ENCODE data around the gene TTC21B. TPM values are rescaled to one million over a fixed set of nuclear protein-coding genes. Genes with fewer than 3 reads are reported as not detected.

TTC21B gene
- total RNA-seq, 4 donors from 2014 or later = 12.1 to 73.2 (median 27.7) TPM

DNA sequence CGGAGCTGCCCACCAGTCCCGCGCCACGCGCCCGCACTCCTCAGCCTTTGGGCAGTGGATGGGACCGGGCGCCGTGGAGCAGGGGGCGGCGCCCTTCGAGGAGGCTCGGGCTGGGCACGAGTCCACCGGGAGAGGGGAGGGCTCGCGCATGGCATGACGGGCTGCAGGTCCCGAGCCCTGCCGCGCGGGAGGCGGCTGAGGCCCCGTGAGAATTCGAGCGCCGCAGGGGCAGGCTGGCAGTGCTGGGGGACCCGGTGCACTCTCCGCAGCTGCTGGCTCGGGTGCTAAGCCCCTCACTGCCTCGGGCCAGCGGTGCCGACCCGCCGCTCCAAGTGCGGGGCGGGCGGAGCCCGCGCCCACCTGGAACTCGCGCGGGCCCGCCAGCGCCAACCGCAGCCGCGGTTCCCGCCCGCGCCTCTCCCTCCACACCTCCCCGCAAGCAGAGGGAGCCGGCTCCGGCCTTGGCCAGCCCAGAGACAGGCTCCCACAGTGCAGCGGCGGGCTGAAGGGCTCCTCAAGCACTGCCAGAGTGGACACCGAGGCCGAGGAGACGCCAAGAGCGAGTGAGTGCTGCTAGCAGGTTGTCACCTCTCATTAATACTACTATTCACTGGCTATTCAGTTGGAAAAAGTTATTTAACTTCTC lies 3.6 kb upstream of the TTC21B start:
- H3K27ac ChIP-seq = no peak overlapping the region
- WGBS = 95% methylated on average over 31 of the region's 60 CpGs
- H3K36me3 ChIP-seq = no peaks in the 10 kb centered on the region
- no peaks in the 10 kb centered on the region for H3K9me3 ChIP-seq
- H3K4me3 ChIP-seq = no peak overlapping the region
- no peaks in the 10 kb centered on the region for H3K27me3 ChIP-seq
- TF ChIP-seq, protein P1, sequence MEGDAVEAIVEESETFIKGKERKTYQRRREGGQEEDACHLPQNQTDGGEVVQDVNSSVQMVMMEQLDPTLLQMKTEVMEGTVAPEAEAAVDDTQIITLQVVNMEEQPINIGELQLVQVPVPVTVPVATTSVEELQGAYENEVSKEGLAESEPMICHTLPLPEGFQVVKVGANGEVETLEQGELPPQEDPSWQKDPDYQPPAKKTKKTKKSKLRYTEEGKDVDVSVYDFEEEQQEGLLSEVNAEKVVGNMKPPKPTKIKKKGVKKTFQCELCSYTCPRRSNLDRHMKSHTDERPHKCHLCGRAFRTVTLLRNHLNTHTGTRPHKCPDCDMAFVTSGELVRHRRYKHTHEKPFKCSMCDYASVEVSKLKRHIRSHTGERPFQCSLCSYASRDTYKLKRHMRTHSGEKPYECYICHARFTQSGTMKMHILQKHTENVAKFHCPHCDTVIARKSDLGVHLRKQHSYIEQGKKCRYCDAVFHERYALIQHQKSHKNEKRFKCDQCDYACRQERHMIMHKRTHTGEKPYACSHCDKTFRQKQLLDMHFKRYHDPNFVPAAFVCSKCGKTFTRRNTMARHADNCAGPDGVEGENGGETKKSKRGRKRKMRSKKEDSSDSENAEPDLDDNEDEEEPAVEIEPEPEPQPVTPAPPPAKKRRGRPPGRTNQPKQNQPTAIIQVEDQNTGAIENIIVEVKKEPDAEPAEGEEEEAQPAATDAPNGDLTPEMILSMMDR (IDR thresholded peaks at IDR 0.05) = no peak
- no peak for TF ChIP-seq EP300 (IDR thresholded peaks at IDR 0.05)
- TF ChIP-seq POLR2A (IDR thresholded peaks at IDR 0.05) = no peak
- no peak for TF ChIP-seq POLR2AphosphoS5 (IDR thresholded peaks at IDR 0.05)
- peaks cover 21% of the 10 kb centered on the region for H3K4me1 ChIP-seq
- no peak for DNase-seq (ENCODE audit: low spot score in 2 of 2)

DNA sequence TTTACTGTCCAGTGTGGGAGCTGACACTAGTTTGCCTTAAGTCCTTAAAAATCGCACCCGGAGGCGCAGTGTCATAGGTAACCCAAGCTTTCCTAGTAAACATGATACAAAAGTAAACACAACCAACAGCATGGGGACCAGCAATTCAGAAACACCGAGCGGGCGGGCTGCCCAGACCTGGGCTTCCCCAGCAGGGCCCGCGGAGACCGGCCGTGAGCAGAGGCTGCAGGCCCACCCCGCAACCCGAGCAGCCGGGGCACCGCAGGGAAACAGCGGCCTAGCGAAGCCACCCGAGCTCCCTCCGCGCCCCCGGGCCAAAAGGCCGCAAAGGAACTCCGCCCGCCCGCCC lies 296 bp downstream of the TTC21B start:
- under 1% methylated on average over 24 of the region's 24 CpGs for WGBS
- peak overlapping the region; percentile 67 for H3K4me3 ChIP-seq
- H3K27ac ChIP-seq = peak overlapping the region; percentile 87
- no peaks in the 10 kb centered on the region for H3K36me3 ChIP-seq
- no peaks in the 10 kb centered on the region for H3K27me3 ChIP-seq
- peaks cover 30% of the 10 kb centered on the region for H3K4me1 ChIP-seq
- TF ChIP-seq POLR2A (IDR thresholded peaks at IDR 0.05) (no peak), POLR2AphosphoS5 (IDR thresholded peaks at IDR 0.05) (no peak)
- TF ChIP-seq, protein P1 (IDR thresholded peaks at IDR 0.05) = no peak
- peak in 1 of 2 donors; percentile 82 for DNase-seq (ENCODE audit: low spot score in 2 of 2)
- no peaks in the 10 kb centered on the region for H3K9me3 ChIP-seq

DNA sequence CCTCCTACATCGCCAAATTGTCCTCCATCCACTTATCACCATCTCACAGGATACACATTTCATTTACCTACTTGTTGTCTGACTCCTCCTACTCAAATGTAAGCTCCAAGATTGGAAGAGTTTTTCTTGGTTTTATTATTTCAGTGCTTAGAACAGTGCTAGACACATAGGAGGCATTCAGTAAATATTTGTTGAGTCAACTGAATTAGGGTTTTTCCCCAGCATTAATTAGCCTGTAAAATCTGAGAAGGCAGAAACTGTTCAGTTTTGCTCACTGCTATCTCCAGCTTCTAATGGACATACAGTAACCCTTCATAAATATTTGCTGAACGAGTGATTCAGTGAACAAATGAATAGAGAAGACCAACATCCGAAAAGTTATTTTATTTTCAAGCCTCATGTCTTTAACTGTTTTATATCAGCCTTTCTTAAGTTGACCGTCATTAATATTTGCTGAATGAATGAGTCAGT lies 800 bp downstream of the TTC21B start:
- no peaks in the 10 kb centered on the region for H3K9me3 ChIP-seq
- no peaks in the 10 kb centered on the region for H3K36me3 ChIP-seq
- no peaks in the 10 kb centered on the region for H3K27me3 ChIP-seq
- H3K27ac ChIP-seq = peak overlapping the region; percentile 87
- TF ChIP-seq EP300 (IDR thresholded peaks at IDR 0.05) (no peak), POLR2AphosphoS5 (IDR thresholded peaks at IDR 0.05) (no peak), POLR2A (IDR thresholded peaks at IDR 0.05) (no peak)
- TF ChIP-seq, protein P1 (IDR thresholded peaks at IDR 0.05) = no peak
- peaks cover 30% of the 10 kb centered on the region for H3K4me1 ChIP-seq
- WGBS = 11% methylated on average over 4 of the region's 4 CpGs
- H3K4me3 ChIP-seq = peak overlapping the region; percentile 67
- no peak for DNase-seq (ENCODE audit: low spot score in 2 of 2)

DNA sequence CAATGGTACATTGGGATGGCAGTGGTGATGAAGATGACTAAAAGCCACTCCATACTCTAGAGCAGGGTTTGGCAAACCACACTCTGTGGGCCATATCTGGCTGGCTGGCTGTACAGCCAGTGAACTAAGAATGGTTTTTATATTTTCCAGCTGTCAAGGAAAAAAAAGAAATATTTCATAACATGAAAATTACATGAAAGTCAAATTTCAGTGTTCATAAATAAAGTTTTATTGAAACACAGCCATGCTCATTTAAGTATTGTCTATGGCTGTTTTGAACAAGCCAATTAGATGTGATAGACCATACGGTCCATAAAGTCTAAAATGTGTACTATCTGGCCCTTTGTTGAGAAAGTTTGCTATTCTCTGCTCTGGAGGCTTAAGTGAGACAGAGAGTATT lies 1.5 kb downstream of the TTC21B start:
- DNase-seq (ENCODE audit: low spot score in 2 of 2) = no peak
- 0% methylated on average over 1 of the region's 1 CpG for WGBS
- H3K4me1 ChIP-seq = peaks cover 30% of the 10 kb centered on the region
- no peak overlapping the region for H3K27ac ChIP-seq
- no peaks in the 10 kb centered on the region for H3K36me3 ChIP-seq
- H3K9me3 ChIP-seq = no peaks in the 10 kb centered on the region
- H3K4me3 ChIP-seq = peak overlapping the region; percentile 67
- TF ChIP-seq, protein P1 (IDR thresholded peaks at IDR 0.05) = no peak
- no peak for TF ChIP-seq EP300 (IDR thresholded peaks at IDR 0.05)
- no peak for TF ChIP-seq POLR2AphosphoS5 (IDR thresholded peaks at IDR 0.05)
- no peak for TF ChIP-seq POLR2A (IDR thresholded peaks at IDR 0.05)
- H3K27me3 ChIP-seq = no peaks in the 10 kb centered on the region

DNA sequence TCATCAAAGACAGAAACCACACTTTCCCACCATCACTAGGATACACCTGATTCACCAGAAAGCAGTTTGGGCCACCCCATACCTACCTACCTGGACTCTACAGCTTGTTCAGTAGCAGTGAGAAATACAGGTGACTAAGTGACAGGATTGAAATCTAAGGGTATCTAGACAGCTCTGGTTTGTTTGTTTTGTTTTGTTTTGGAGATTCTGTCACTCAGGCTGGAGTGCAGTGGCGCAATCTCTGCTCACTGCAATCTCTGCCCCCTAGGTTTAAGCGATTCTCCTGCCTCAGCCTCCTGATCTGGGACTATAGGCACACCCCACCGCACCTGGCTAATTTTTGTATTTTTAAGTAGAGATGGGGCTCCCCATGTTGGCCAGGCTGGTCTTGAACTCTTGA lies 3.1 kb downstream of the TTC21B start:
- TF ChIP-seq POLR2AphosphoS5 (IDR thresholded peaks at IDR 0.05) (no peak), POLR2A (IDR thresholded peaks at IDR 0.05) (no peak), EP300 (IDR thresholded peaks at IDR 0.05) (no peak)
- TF ChIP-seq, protein P1 (IDR thresholded peaks at IDR 0.05) = no peak
- Histone ChIP-seq H3K27ac (no peak overlapping the region), H3K36me3 (peaks cover 2% of the 10 kb centered on the region), H3K27me3 (no peaks in the 10 kb centered on the region), H3K9me3 (no peaks in the 10 kb centered on the region), H3K4me3 (no peak overlapping the region), H3K4me1 (peaks cover 30% of the 10 kb centered on the region)
- 93% methylated on average over 3 of the region's 3 CpGs for WGBS
- no peak for DNase-seq (ENCODE audit: low spot score in 2 of 2)

Data from suprapubic skin (tissue), 4 donors.